ENCODE measurements around the gene CHST8. TPM values are rescaled to one million over a fixed set of nuclear protein-coding genes. Genes with fewer than 3 reads are reported as not detected.

CHST8 gene
- total RNA-seq, 2 donors from 2014 or later: 1.6 to 3.8 TPM

GRCh38 chr19:33780251-33780650, 158.5 kb downstream of the CHST8 start:
- no peak overlapping the region for H3K4me3 ChIP-seq (ENCODE audit: low read length)
- WGBS, 2 experiments (ENCODE audit: insufficient coverage in 1 of 2, insufficient read length in 1 of 2): 91 to 92% methylated on average over 4 to 6 of the region's 6 CpGs
- no peak overlapping the region for H3K27ac ChIP-seq (ENCODE audit: low read depth, low read length)
- DNase-seq: no peak
- peaks cover 20% of the 10 kb centered on the region for H3K27me3 Mint-ChIP-seq (ENCODE audit: insufficient read depth)
- TF ChIP-seq CTCF (conservative IDR thresholded peaks at IDR 0.05): no peak
- H3K27me3 ChIP-seq (ENCODE audit: control insufficient read depth, insufficient read depth, low read length, poor library complexity, severe bottlenecking): no peaks in the 10 kb centered on the region
- H3K4me3 Mint-ChIP-seq: no peak overlapping the region
- no peaks in the 10 kb centered on the region for H3K36me3 ChIP-seq (ENCODE audit: control insufficient read depth, insufficient read depth, low read length)
- no peaks in the 10 kb centered on the region for H3K9me3 ChIP-seq (ENCODE audit: control insufficient read depth, low read length)
- H3K27ac Mint-ChIP-seq: no peak overlapping the region
- no peaks in the 10 kb centered on the region for H3K4me1 ChIP-seq (ENCODE audit: control insufficient read depth, insufficient read depth, low read length)
- H3K9ac ChIP-seq (ENCODE audit: extremely low read depth, low read length, poor library complexity, severe bottlenecking): no peak overlapping the region
- H3K9me3 Mint-ChIP-seq: no peaks in the 10 kb centered on the region
- H3K36me3 Mint-ChIP-seq (ENCODE audit: low read depth): no peaks in the 10 kb centered on the region
- peaks cover 12% of the 10 kb centered on the region for H3K4me1 Mint-ChIP-seq

GRCh38 chr19:33780746-33781145, 159.0 kb downstream of the CHST8 start:
- no peak for TF ChIP-seq CTCF (conservative IDR thresholded peaks at IDR 0.05)
- WGBS, 2 experiments (ENCODE audit: insufficient coverage in 1 of 2, insufficient read length in 1 of 2): 90 to 92% methylated on average over 10 to 12 of the region's 12 CpGs
- H3K4me3 Mint-ChIP-seq: no peak overlapping the region

GRCh38 chr19:33781415-33781935, 159.7 kb downstream of the CHST8 start:
- no peak overlapping the region for H3K4me3 ChIP-seq (ENCODE audit: low read length)
- H3K9me3 ChIP-seq (ENCODE audit: control insufficient read depth, low read length): no peaks in the 10 kb centered on the region
- H3K9ac ChIP-seq (ENCODE audit: extremely low read depth, low read length, poor library complexity, severe bottlenecking): no peak overlapping the region
- peaks cover 12% of the 10 kb centered on the region for H3K4me1 Mint-ChIP-seq
- H3K27ac Mint-ChIP-seq: no peak overlapping the region
- WGBS, 2 experiments (ENCODE audit: insufficient coverage in 1 of 2, insufficient read length in 1 of 2): 94% methylated on average over 10 to 15 of the region's 15 CpGs
- no peak overlapping the region for H3K4me3 Mint-ChIP-seq
- no peaks in the 10 kb centered on the region for H3K9me3 Mint-ChIP-seq
- DNase-seq: no peak
- H3K27me3 ChIP-seq (ENCODE audit: control insufficient read depth, insufficient read depth, low read length, poor library complexity, severe bottlenecking): no peaks in the 10 kb centered on the region
- peaks cover 20% of the 10 kb centered on the region for H3K27me3 Mint-ChIP-seq (ENCODE audit: insufficient read depth)
- no peak for TF ChIP-seq CTCF (conservative IDR thresholded peaks at IDR 0.05)
- no peak overlapping the region for H3K27ac ChIP-seq (ENCODE audit: low read depth, low read length)
- no peaks in the 10 kb centered on the region for H3K36me3 Mint-ChIP-seq (ENCODE audit: low read depth)
- H3K36me3 ChIP-seq (ENCODE audit: control insufficient read depth, insufficient read depth, low read length): no peaks in the 10 kb centered on the region
- no peaks in the 10 kb centered on the region for H3K4me1 ChIP-seq (ENCODE audit: control insufficient read depth, insufficient read depth, low read length)

More at GRCh38 chr19:33780746-33781145, 159.0 kb downstream of the CHST8 start:
- H3K36me3 ChIP-seq (ENCODE audit: control insufficient read depth, insufficient read depth, low read length): no peaks in the 10 kb centered on the region
- no peaks in the 10 kb centered on the region for H3K9me3 ChIP-seq (ENCODE audit: control insufficient read depth, low read length)
- H3K27me3 Mint-ChIP-seq (ENCODE audit: insufficient read depth): peaks cover 20% of the 10 kb centered on the region
- peaks cover 12% of the 10 kb centered on the region for H3K4me1 Mint-ChIP-seq
- H3K4me1 ChIP-seq (ENCODE audit: control insufficient read depth, insufficient read depth, low read length): no peaks in the 10 kb centered on the region
- DNase-seq: no peak
- no peak overlapping the region for H3K9ac ChIP-seq (ENCODE audit: extremely low read depth, low read length, poor library complexity, severe bottlenecking)
- no peak overlapping the region for H3K4me3 ChIP-seq (ENCODE audit: low read length)
- H3K36me3 Mint-ChIP-seq (ENCODE audit: low read depth): no peaks in the 10 kb centered on the region
- H3K27ac Mint-ChIP-seq: no peak overlapping the region
- H3K27me3 ChIP-seq (ENCODE audit: control insufficient read depth, insufficient read depth, low read length, poor library complexity, severe bottlenecking): no peaks in the 10 kb centered on the region
- no peaks in the 10 kb centered on the region for H3K9me3 Mint-ChIP-seq
- no peak overlapping the region for H3K27ac ChIP-seq (ENCODE audit: low read depth, low read length)

Measured in endodermal cell (in vitro differentiated cells).